ENCODE results near the gene UAP1L1.

Gene UAP1L1

DNA sequence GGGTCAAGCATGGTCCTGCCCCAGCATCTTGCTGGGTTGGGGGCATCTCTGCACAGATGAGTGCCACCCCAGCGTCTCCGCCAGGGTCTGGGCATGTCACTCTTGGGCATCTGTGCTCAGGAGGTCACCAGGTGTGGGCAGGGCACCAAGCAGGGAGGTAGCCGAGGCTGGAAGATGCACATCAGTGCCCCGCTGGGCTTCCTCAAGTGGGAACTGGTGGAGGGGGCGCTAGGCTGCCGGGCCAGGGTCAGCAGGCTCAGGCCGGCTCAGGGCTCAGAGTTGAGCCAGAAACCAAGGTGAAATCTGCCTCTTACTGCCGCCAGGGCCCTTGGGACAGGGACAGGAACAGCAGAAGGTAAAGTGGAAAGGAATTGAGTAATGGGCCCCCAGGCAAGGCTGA, 41.4 kb upstream of the UAP1L1 start (continued):
- TF ChIP-seq ZSCAN30 (tag by site-specific recombination; IDR thresholded peaks at IDR 0.05): no peak
- TF ChIP-seq, protein P1, sequence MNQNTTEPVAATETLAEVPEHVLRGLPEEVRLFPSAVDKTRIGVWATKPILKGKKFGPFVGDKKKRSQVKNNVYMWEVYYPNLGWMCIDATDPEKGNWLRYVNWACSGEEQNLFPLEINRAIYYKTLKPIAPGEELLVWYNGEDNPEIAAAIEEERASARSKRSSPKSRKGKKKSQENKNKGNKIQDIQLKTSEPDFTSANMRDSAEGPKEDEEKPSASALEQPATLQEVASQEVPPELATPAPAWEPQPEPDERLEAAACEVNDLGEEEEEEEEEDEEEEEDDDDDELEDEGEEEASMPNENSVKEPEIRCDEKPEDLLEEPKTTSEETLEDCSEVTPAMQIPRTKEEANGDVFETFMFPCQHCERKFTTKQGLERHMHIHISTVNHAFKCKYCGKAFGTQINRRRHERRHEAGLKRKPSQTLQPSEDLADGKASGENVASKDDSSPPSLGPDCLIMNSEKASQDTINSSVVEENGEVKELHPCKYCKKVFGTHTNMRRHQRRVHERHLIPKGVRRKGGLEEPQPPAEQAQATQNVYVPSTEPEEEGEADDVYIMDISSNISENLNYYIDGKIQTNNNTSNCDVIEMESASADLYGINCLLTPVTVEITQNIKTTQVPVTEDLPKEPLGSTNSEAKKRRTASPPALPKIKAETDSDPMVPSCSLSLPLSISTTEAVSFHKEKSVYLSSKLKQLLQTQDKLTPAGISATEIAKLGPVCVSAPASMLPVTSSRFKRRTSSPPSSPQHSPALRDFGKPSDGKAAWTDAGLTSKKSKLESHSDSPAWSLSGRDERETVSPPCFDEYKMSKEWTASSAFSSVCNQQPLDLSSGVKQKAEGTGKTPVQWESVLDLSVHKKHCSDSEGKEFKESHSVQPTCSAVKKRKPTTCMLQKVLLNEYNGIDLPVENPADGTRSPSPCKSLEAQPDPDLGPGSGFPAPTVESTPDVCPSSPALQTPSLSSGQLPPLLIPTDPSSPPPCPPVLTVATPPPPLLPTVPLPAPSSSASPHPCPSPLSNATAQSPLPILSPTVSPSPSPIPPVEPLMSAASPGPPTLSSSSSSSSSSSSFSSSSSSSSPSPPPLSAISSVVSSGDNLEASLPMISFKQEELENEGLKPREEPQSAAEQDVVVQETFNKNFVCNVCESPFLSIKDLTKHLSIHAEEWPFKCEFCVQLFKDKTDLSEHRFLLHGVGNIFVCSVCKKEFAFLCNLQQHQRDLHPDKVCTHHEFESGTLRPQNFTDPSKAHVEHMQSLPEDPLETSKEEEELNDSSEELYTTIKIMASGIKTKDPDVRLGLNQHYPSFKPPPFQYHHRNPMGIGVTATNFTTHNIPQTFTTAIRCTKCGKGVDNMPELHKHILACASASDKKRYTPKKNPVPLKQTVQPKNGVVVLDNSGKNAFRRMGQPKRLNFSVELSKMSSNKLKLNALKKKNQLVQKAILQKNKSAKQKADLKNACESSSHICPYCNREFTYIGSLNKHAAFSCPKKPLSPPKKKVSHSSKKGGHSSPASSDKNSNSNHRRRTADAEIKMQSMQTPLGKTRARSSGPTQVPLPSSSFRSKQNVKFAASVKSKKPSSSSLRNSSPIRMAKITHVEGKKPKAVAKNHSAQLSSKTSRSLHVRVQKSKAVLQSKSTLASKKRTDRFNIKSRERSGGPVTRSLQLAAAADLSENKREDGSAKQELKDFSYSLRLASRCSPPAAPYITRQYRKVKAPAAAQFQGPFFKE (tag by site-specific recombination; IDR thresholded peaks at IDR 0.05; ENCODE audit: borderline replicate concordance): 0 out of 2 replicates have a peak, but pooled peaks have one; percentile 13
- no peak for TF ChIP-seq SETDB1 (IDR thresholded peaks at IDR 0.05; ENCODE audit: insufficient read length, low read length)
- TF ChIP-seq ZNF670 (tag by site-specific recombination; IDR thresholded peaks at IDR 0.05; ENCODE audit: low read depth): no peak

DNA sequence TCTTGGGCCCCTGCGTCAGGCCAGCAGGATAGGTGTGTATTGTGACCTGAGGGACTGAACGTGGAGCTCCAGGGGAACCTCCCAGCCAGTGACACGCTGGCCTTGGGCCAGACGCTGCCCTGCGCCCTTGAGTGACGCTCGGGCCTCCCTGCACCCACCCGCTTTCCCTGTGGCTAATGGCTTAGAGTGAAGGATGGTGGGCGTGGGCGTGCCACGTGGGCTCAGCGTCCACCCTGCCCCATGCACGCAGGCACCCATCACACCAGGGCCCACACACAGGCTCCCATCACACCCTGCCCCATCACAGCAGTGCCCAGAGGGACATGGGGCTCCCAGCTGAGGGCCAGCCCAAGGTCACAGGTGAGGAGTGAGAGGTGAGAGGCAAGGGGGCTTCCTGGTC, 40.3 kb upstream of the UAP1L1 start:
- H3K4me1 ChIP-seq (ENCODE audit: control insufficient read depth, insufficient read depth, low read length): no peaks in the 10 kb centered on the region
- H3K36me3 ChIP-seq (ENCODE audit: control insufficient read depth in 2 of 2, insufficient read depth in 1 of 2, low read length in 2 of 2): peaks cover 0 to 30% of the 10 kb centered on the region in 2 experiments; a peak in 1 of 3 replicates
- no peak for TF ChIP-seq ZNF184 (tag by site-specific recombination; IDR thresholded peaks at IDR 0.05)
- no peak for TF ChIP-seq ZNF785 (tag by site-specific recombination; IDR thresholded peaks at IDR 0.05)
- TF ChIP-seq ZNF488 (tag by site-specific recombination; IDR thresholded peaks at IDR 0.05): no peak
- peak; percentile 90 for TF ChIP-seq EGR2 (tag by site-specific recombination; IDR thresholded peaks at IDR 0.05; ENCODE audit: low read depth)
- TF ChIP-seq ZNF621 (tag by site-specific recombination; IDR thresholded peaks at IDR 0.05): no peak
- TF ChIP-seq ZNF26 (tag by site-specific recombination; IDR thresholded peaks at IDR 0.05): no peak
- TF ChIP-seq ZFHX2 (tag by site-specific recombination; conservative IDR thresholded peaks at IDR 0.05): peak; percentile 95
- no peak for TF ChIP-seq ZNF132 (tag by site-specific recombination; IDR thresholded peaks at IDR 0.05; ENCODE audit: borderline replicate concordance)
- TF ChIP-seq SCRT1 (tag by site-specific recombination; IDR thresholded peaks at IDR 0.05; ENCODE audit: borderline replicate concordance): no peak
- TF ChIP-seq IKZF3 (tag by site-specific recombination; IDR thresholded peaks at IDR 0.05): no peak
- TF ChIP-seq ZNF114 (tag by site-specific recombination; IDR thresholded peaks at IDR 0.05): no peak
- TF ChIP-seq KLF1 (tag by site-specific recombination; IDR thresholded peaks at IDR 0.05): peak; percentile 99
- TF ChIP-seq ZNF2 (tag by site-specific recombination; IDR thresholded peaks at IDR 0.05): no peak
- TF ChIP-seq, protein P2, sequence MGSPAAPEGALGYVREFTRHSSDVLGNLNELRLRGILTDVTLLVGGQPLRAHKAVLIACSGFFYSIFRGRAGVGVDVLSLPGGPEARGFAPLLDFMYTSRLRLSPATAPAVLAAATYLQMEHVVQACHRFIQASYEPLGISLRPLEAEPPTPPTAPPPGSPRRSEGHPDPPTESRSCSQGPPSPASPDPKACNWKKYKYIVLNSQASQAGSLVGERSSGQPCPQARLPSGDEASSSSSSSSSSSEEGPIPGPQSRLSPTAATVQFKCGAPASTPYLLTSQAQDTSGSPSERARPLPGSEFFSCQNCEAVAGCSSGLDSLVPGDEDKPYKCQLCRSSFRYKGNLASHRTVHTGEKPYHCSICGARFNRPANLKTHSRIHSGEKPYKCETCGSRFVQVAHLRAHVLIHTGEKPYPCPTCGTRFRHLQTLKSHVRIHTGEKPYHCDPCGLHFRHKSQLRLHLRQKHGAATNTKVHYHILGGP (tag by site-specific recombination; IDR thresholded peaks at IDR 0.05): no peak
- peak; percentile 83 for TF ChIP-seq KLF9 (tag by site-specific recombination; IDR thresholded peaks at IDR 0.05; ENCODE audit: low read depth)
- no peak for TF ChIP-seq ZIC2 (tag by site-specific recombination; IDR thresholded peaks at IDR 0.05)
- no peak for TF ChIP-seq ZBTB21 (tag by site-specific recombination; IDR thresholded peaks at IDR 0.05)
- no peak for TF ChIP-seq ZNF239 (tag by site-specific recombination; IDR thresholded peaks at IDR 0.05)
- TF ChIP-seq SETDB1 (IDR thresholded peaks at IDR 0.05; ENCODE audit: insufficient read length, low read length): no peak
- TF ChIP-seq KLF8 (tag by site-specific recombination; IDR thresholded peaks at IDR 0.05): peak; percentile 15; the same call in 1 of the 2 replicates
- TF ChIP-seq ZNF155 (tag by site-specific recombination; IDR thresholded peaks at IDR 0.05): no peak
- H3K9me3 ChIP-seq (ENCODE audit: control insufficient read depth, insufficient read depth, low read depth, low read length): no peaks in the 10 kb centered on the region
- ChIA-PET POLR2A (no interaction called here), CTCF (interaction anchor here (0.6 to 5.3 kb wide), 15 partner anchors 8 to 895 kb away, joined by 3 to 119 read pairs (median 4); partner anchors contain the start of genes AJM1, C8G, FBXW5 and NPDC1)
- H3K4me3 ChIP-seq (ENCODE audit: low read depth, low read length): no peak overlapping the region
- H3K27ac ChIP-seq (ENCODE audit: extremely low read depth, low read depth, low read length): no peak overlapping the region
